ENCODE data around the gene PRKCA.

Gene PRKCA

GRCh38 chr17:66459811-66460270 is 157.4 kb downstream of the PRKCA start:
- H2AK5ac ChIP-seq (ENCODE audit: low read depth, low read length): no peak overlapping the region
- H2BK120ac ChIP-seq (ENCODE audit: low read depth, low read length): no peak overlapping the region
- no CpG with 5 or more reads among the region's 7 CpGs for WGBS, 2 donors (ENCODE audit: extremely low coverage in 2 of 2, insufficient read length in 2 of 2, insufficient replicate concordance in 1 of 2)
- no peak overlapping the region for H2BK5ac ChIP-seq (ENCODE audit: low read length)
- H3K18ac ChIP-seq (ENCODE audit: low read length): no peak overlapping the region
- no peak overlapping the region for H2AFZ ChIP-seq (ENCODE audit: low read length)
- no peak overlapping the region for H3K9ac ChIP-seq (ENCODE audit: low read depth, low read length, poor library complexity)
- no peaks in the 10 kb centered on the region for H3K36me3 ChIP-seq (replicated peaks in 1 of 2; ENCODE audit: control insufficient read depth in 2 of 2, insufficient read depth in 2 of 2, low read length in 2 of 2)
- no peak overlapping the region for H3K4ac ChIP-seq (ENCODE audit: low read length)
- DNase-seq (ENCODE audit: low spot score): no peak
- no peak overlapping the region for H2BK12ac ChIP-seq (ENCODE audit: low read length)
- no peak overlapping the region for H4K91ac ChIP-seq (ENCODE audit: low read depth, low read length, poor library complexity)
- no peaks in the 10 kb centered on the region for H3K79me1 ChIP-seq (ENCODE audit: low read depth, low read length)
- no peaks in the 10 kb centered on the region for H3K27me3 ChIP-seq (ENCODE audit: control insufficient read depth in 3 of 3, insufficient read depth in 3 of 3, low read depth in 1 of 3, low read length in 3 of 3)
- no peak overlapping the region for H3K27ac ChIP-seq (replicated peaks; ENCODE audit: low read length)
- H4K8ac ChIP-seq (ENCODE audit: low read depth, low read length): no peak overlapping the region
- H3K4me1 ChIP-seq (ENCODE audit: control insufficient read depth in 2 of 2, insufficient read depth in 1 of 2, low read depth in 1 of 2, low read length in 2 of 2): peaks cover 0 to 2% of the 10 kb centered on the region in 2 donors
- H3K9me3 ChIP-seq (replicated peaks in 1 of 2; ENCODE audit: control insufficient read depth in 2 of 2, insufficient read depth in 1 of 2, low read depth in 1 of 2, low read length in 2 of 2): no peaks in the 10 kb centered on the region
- no peak overlapping the region for H2BK15ac ChIP-seq (ENCODE audit: low read length)
- no peak overlapping the region for H3K4me2 ChIP-seq (ENCODE audit: insufficient read depth, low read length, poor library complexity, severe bottlenecking)
- no peak overlapping the region for H3K4me3 ChIP-seq (ENCODE audit: low read length in 2 of 2)
- no peak overlapping the region for H3K23ac ChIP-seq (ENCODE audit: low read depth, low read length, poor library complexity)
- H3K14ac ChIP-seq (ENCODE audit: low read length): no peak overlapping the region

- no CpG with 5 or more reads among the region's 6 CpGs for WGBS, 2 donors (ENCODE audit: extremely low coverage in 2 of 2, insufficient read length in 2 of 2, insufficient replicate concordance in 1 of 2)
- no peaks in the 10 kb centered on the region for H3K9me3 ChIP-seq (replicated peaks in 1 of 2; ENCODE audit: control insufficient read depth in 2 of 2, insufficient read depth in 1 of 2, low read depth in 1 of 2, low read length in 2 of 2)
- H2BK12ac ChIP-seq (ENCODE audit: low read length): no peak overlapping the region
- H2BK15ac ChIP-seq (ENCODE audit: low read length): no peak overlapping the region
- no peak overlapping the region for H3K14ac ChIP-seq (ENCODE audit: low read length)
- no peaks in the 10 kb centered on the region for H3K36me3 ChIP-seq (replicated peaks in 1 of 2; ENCODE audit: control insufficient read depth in 2 of 2, insufficient read depth in 2 of 2, low read length in 2 of 2)
- H3K79me1 ChIP-seq (ENCODE audit: low read depth, low read length): no peaks in the 10 kb centered on the region
- H4K91ac ChIP-seq (ENCODE audit: low read depth, low read length, poor library complexity): no peak overlapping the region
- no peak overlapping the region for H3K18ac ChIP-seq (ENCODE audit: low read length)
- H3K4me3 ChIP-seq (ENCODE audit: low read length in 2 of 2): no peak overlapping the region
- no peak overlapping the region for H4K8ac ChIP-seq (ENCODE audit: low read depth, low read length)
- no peak overlapping the region for H2BK120ac ChIP-seq (ENCODE audit: low read depth, low read length)
- H3K27ac ChIP-seq (replicated peaks; ENCODE audit: low read length): no peak overlapping the region
- no peak overlapping the region for H2AK5ac ChIP-seq (ENCODE audit: low read depth, low read length)
- H2BK5ac ChIP-seq (ENCODE audit: low read length): no peak overlapping the region
- H3K4me1 ChIP-seq (ENCODE audit: control insufficient read depth in 2 of 2, insufficient read depth in 1 of 2, low read depth in 1 of 2, low read length in 2 of 2): peaks cover 0 to 2% of the 10 kb centered on the region in 2 donors
- H2AFZ ChIP-seq (ENCODE audit: low read length): no peak overlapping the region
- no peak overlapping the region for H3K4ac ChIP-seq (ENCODE audit: low read length)
- H3K27me3 ChIP-seq (ENCODE audit: control insufficient read depth in 3 of 3, insufficient read depth in 3 of 3, low read depth in 1 of 3, low read length in 3 of 3): no peaks in the 10 kb centered on the region
- no peak overlapping the region for H3K23ac ChIP-seq (ENCODE audit: low read depth, low read length, poor library complexity)
- no peak overlapping the region for H3K9ac ChIP-seq (ENCODE audit: low read depth, low read length, poor library complexity)
- no peak for DNase-seq (ENCODE audit: low spot score)
- H3K4me2 ChIP-seq (ENCODE audit: insufficient read depth, low read length, poor library complexity, severe bottlenecking): no peak overlapping the region
These were observed 158.1 kb downstream of the PRKCA start for GRCh38 chr17:66460558-66460957.

DNA sequence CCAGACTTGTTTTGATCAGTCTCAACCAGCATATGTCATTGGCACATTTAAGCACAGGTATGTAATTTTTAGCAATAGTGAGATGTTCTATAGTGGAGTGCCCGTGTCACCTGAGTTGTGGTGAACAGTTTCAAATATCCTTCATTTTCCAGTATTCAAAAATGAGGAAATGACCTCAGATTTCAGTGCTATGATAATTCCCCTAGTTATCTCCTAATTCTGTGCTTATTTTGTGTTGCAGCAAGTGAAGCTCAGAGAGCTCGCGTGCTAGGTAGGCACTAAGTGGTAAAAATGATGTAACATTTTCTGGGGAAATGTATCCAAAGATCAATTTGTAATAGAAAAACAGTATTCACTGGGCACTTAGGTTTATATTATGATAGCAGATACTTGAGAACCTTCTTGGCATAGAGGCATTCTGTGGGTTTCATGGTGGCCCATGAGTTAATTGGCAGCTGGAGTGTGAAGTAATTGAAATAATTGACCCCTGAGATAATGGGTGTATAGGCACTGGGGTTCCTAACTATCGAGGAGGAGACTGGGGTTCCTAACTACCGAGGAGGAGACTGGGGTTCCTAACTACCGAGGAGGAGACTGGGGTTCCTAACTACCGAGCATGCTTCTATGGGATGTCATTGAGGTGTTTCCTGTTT is 159.1 kb downstream of the PRKCA start:
- Histone ChIP-seq H3K27ac (replicated peaks; ENCODE audit: low read length) (no peak overlapping the region), H3K18ac (ENCODE audit: low read length) (no peak overlapping the region)
- WGBS, 2 donors (ENCODE audit: extremely low coverage in 2 of 2, insufficient read length in 2 of 2, insufficient replicate concordance in 1 of 2): no CpG with 5 or more reads among the region's 7 CpGs

GRCh38 chr17:66462010-66462409 is 159.6 kb downstream of the PRKCA start:
- H3K23ac ChIP-seq (ENCODE audit: low read depth, low read length, poor library complexity): no peak overlapping the region
- no peak overlapping the region for H3K4me3 ChIP-seq (ENCODE audit: low read length in 2 of 2)
- no peak overlapping the region for H3K4ac ChIP-seq (ENCODE audit: low read length)
- H3K18ac ChIP-seq (ENCODE audit: low read length): no peak overlapping the region
- no peak overlapping the region for H4K91ac ChIP-seq (ENCODE audit: low read depth, low read length, poor library complexity)
- no peak overlapping the region for H2BK15ac ChIP-seq (ENCODE audit: low read length)
- no peak overlapping the region for H3K14ac ChIP-seq (ENCODE audit: low read length)
- H3K4me2 ChIP-seq (ENCODE audit: insufficient read depth, low read length, poor library complexity, severe bottlenecking): no peak overlapping the region
- no peak overlapping the region for H2BK5ac ChIP-seq (ENCODE audit: low read length)
- DNase-seq (ENCODE audit: low spot score): no peak
- H2BK12ac ChIP-seq (ENCODE audit: low read length): no peak overlapping the region
- no peaks in the 10 kb centered on the region for H3K36me3 ChIP-seq (replicated peaks in 1 of 2; ENCODE audit: control insufficient read depth in 2 of 2, insufficient read depth in 2 of 2, low read length in 2 of 2)
- no peak overlapping the region for H4K8ac ChIP-seq (ENCODE audit: low read depth, low read length)
- no peak overlapping the region for H2AK5ac ChIP-seq (ENCODE audit: low read depth, low read length)
- H3K27me3 ChIP-seq (ENCODE audit: control insufficient read depth in 3 of 3, insufficient read depth in 3 of 3, low read depth in 1 of 3, low read length in 3 of 3): no peaks in the 10 kb centered on the region
- no peak overlapping the region for H2BK120ac ChIP-seq (ENCODE audit: low read depth, low read length)
- no peak overlapping the region for H2AFZ ChIP-seq (ENCODE audit: low read length)
- no CpG with 5 or more reads among the region's 4 CpGs for WGBS, 2 donors (ENCODE audit: extremely low coverage in 2 of 2, insufficient read length in 2 of 2, insufficient replicate concordance in 1 of 2)
- no peak overlapping the region for H3K9ac ChIP-seq (ENCODE audit: low read depth, low read length, poor library complexity)
- no peaks in the 10 kb centered on the region for H3K9me3 ChIP-seq (replicated peaks in 1 of 2; ENCODE audit: control insufficient read depth in 2 of 2, insufficient read depth in 1 of 2, low read depth in 1 of 2, low read length in 2 of 2)
- no peak overlapping the region for H3K27ac ChIP-seq (replicated peaks; ENCODE audit: low read length)
- no peaks in the 10 kb centered on the region for H3K79me1 ChIP-seq (ENCODE audit: low read depth, low read length)
- peaks cover 6 to 11% of the 10 kb centered on the region in 2 donors for H3K4me1 ChIP-seq (ENCODE audit: control insufficient read depth in 2 of 2, insufficient read depth in 1 of 2, low read depth in 1 of 2, low read length in 2 of 2)

More for the DNA sequence above, 159.1 kb downstream of the PRKCA start:
- Histone ChIP-seq H3K9me3 (replicated peaks in 1 of 2; ENCODE audit: control insufficient read depth in 2 of 2, insufficient read depth in 1 of 2, low read depth in 1 of 2, low read length in 2 of 2) (no peaks in the 10 kb centered on the region), H2AFZ (ENCODE audit: low read length) (no peak overlapping the region), H2BK5ac (ENCODE audit: low read length) (no peak overlapping the region), H3K23ac (ENCODE audit: low read depth, low read length, poor library complexity) (no peak overlapping the region), H2BK12ac (ENCODE audit: low read length) (no peak overlapping the region), H3K36me3 (replicated peaks in 1 of 2; ENCODE audit: control insufficient read depth in 2 of 2, insufficient read depth in 2 of 2, low read length in 2 of 2) (no peaks in the 10 kb centered on the region), H2BK120ac (ENCODE audit: low read depth, low read length) (no peak overlapping the region), H3K4me3 (ENCODE audit: low read length in 2 of 2) (no peak overlapping the region), H3K79me1 (ENCODE audit: low read depth, low read length) (no peaks in the 10 kb centered on the region), H3K14ac (ENCODE audit: low read length) (no peak overlapping the region), H4K8ac (ENCODE audit: low read depth, low read length) (no peak overlapping the region), H3K27me3 (ENCODE audit: control insufficient read depth in 3 of 3, insufficient read depth in 3 of 3, low read depth in 1 of 3, low read length in 3 of 3) (no peaks in the 10 kb centered on the region), H2AK5ac (ENCODE audit: low read depth, low read length) (no peak overlapping the region), H4K91ac (ENCODE audit: low read depth, low read length, poor library complexity) (no peak overlapping the region), H3K4me2 (ENCODE audit: insufficient read depth, low read length, poor library complexity, severe bottlenecking) (no peak overlapping the region), H3K9ac (ENCODE audit: low read depth, low read length, poor library complexity) (no peak overlapping the region), H3K4ac (ENCODE audit: low read length) (no peak overlapping the region), H2BK15ac (ENCODE audit: low read length) (no peak overlapping the region), H3K4me1 (ENCODE audit: control insufficient read depth in 2 of 2, insufficient read depth in 1 of 2, low read depth in 1 of 2, low read length in 2 of 2) (peaks cover 4 to 6% of the 10 kb centered on the region in 2 donors)
- DNase-seq (ENCODE audit: low spot score): no peak

Measured in neuronal stem cell (in vitro differentiated cells).